ENCODE results near the gene LY9.
"Not testable (repeated sequence)": the region's sequence is repeated elsewhere in the genome, so short reads cannot be mapped to it uniquely, and the experiment has no call there.

Gene LY9

GRCh38 chr1:160868141-160868540 lies 72.2 kb downstream of the LY9 start:
- H3K4me1 ChIP-seq, result peaks cover 15 to 36% (median 18%) of the 10 kb centered on the region in 10 experiments
- no peak overlapping the region for H3K9ac ChIP-seq
- peak overlapping the region in 3 of 11 experiments; percentile 12 to 48 (median 16); a peak in 4 of 22 replicates for H3K4me2 ChIP-seq
- no peaks in the 10 kb centered on the region; a peak in 1 of 22 replicates for H3K9me3 ChIP-seq (replicated peaks in 1 of 11)
- no peak overlapping the region for H3K4me3 ChIP-seq
- no peaks in the 10 kb centered on the region for H3K27me3 ChIP-seq
- H3K27ac ChIP-seq, result no peak overlapping the region
- no peaks in the 10 kb centered on the region for H3K36me3 ChIP-seq
- no peaks in the 10 kb centered on the region for H4K20me1 ChIP-seq
- no peak for TF ChIP-seq Cebpa-rat (IDR thresholded peaks at IDR 0.05)

- H3K4me2 ChIP-seq, result no peak overlapping the region
- H3K9ac ChIP-seq, result no peak overlapping the region
- no peak overlapping the region for H3K4me3 ChIP-seq
- no peaks in the 10 kb centered on the region for H3K27me3 ChIP-seq
- no peak for TF ChIP-seq Cebpa-rat (IDR thresholded peaks at IDR 0.05)
- H3K4me1 ChIP-seq, result peaks cover 0 to 19% (median 0%) of the 10 kb centered on the region in 10 experiments; a peak in 2 of 20 replicates
- no peaks in the 10 kb centered on the region for H4K20me1 ChIP-seq
- peaks cover 0 to 8% (median 0%) of the 10 kb centered on the region in 11 experiments; a peak in 3 of 22 replicates for H3K9me3 ChIP-seq (replicated peaks in 1 of 11)
- H3K27ac ChIP-seq, result no peak overlapping the region
- H3K36me3 ChIP-seq, result no peaks in the 10 kb centered on the region
Observed at GRCh38 chr1:160874935-160875334, 79.0 kb downstream of the LY9 start.

GRCh38 chr1:160875591-160875990 lies 79.6 kb downstream of the LY9 start:
- not testable (repeated sequence) for H3K9ac ChIP-seq, H3K4me3 ChIP-seq
- peak overlapping the region in 1 of 11 experiments; percentile 18; a peak in 1 of 22 replicates for H3K4me2 ChIP-seq

GRCh38 chr1:160876311-160876710 lies 80.3 kb downstream of the LY9 start:
- Histone ChIP-seq H3K27ac (no peak overlapping the region), H3K4me1 (peaks cover 0 to 33% (median 0%) of the 10 kb centered on the region in 10 experiments; a peak in 2 of 20 replicates), H3K9ac (no peak overlapping the region), H3K36me3 (no peaks in the 10 kb centered on the region), H3K9me3 (replicated peaks in 1 of 11) (peaks cover 0 to 8% (median 0%) of the 10 kb centered on the region in 11 experiments; a peak in 3 of 22 replicates), H3K27me3 (no peaks in the 10 kb centered on the region), H3K4me3 (no peak overlapping the region), H3K4me2 (peak overlapping the region in 1 of 11 experiments; percentile 15; a peak in 1 of 22 replicates), H4K20me1 (no peaks in the 10 kb centered on the region)
- no peak for TF ChIP-seq Cebpa-rat (IDR thresholded peaks at IDR 0.05)

More at GRCh38 chr1:160875591-160875990, 79.6 kb downstream of the LY9 start:
- not testable (repeated sequence) for H3K9me3 ChIP-seq (replicated peaks in 1 of 11); H4K20me1 ChIP-seq; H3K27ac ChIP-seq; H3K36me3 ChIP-seq; H3K27me3 ChIP-seq
- H3K4me1 ChIP-seq, result peaks cover 0 to 25% (median 0%) of the 10 kb centered on the region in 10 experiments; a peak in 2 of 20 replicates

GRCh38 chr1:160877221-160877620 lies 81.2 kb downstream of the LY9 start:
- H3K9ac ChIP-seq, result no peak overlapping the region
- no peak overlapping the region for H3K4me3 ChIP-seq
- no peak overlapping the region for H3K4me2 ChIP-seq
- no peak overlapping the region for H3K27ac ChIP-seq
- no peak for TF ChIP-seq Cebpa-rat (IDR thresholded peaks at IDR 0.05)
- no peaks in the 10 kb centered on the region for H4K20me1 ChIP-seq
- no peaks in the 10 kb centered on the region for H3K27me3 ChIP-seq
- no peaks in the 10 kb centered on the region for H3K36me3 ChIP-seq
- H3K9me3 ChIP-seq (replicated peaks in 1 of 11), result peaks cover 0 to 8% (median 0%) of the 10 kb centered on the region in 11 experiments; a peak in 3 of 22 replicates
- H3K4me1 ChIP-seq, result peaks cover 0 to 34% (median 0%) of the 10 kb centered on the region in 10 experiments; a peak in 2 of 20 replicates

All from BLaER1 treated with 17β-estradiol and CSF1 and Interleukin-3, amounts not matched to agents 10 nM and 100 nM (cell line).